Activated T-cell treated with anti-CD3 and anti-CD28 coated beads, Interleukin-2, amount 50 U/mL, for 24 hours (primary cell): Measurements from ENCODE around the gene MNX1.

Source experiments
- DNase-seq: peaks from one replicate; pipeline ENCODE4 v3.0.0-alpha.2; 2020
- H3K27ac Mint-ChIP-seq: 2 replicates; pipeline ENCODE4 v1.8.0; 2020; ENCODE audit warnings: mild to moderate bottlenecking, mixed read lengths
- H3K27me3 Mint-ChIP-seq: 2 replicates; pipeline ENCODE4 v1.8.0; 2020; ENCODE audit warnings: mixed read lengths
- H3K36me3 Mint-ChIP-seq: 2 replicates; pipeline ENCODE4 v1.8.0; 2020; ENCODE audit warnings: low read depth, mixed read lengths
- H3K4me1 Mint-ChIP-seq: 2 replicates; pipeline ENCODE4 v1.8.0; 2020; ENCODE audit warnings: low read depth, mixed read lengths
- H3K4me3 Mint-ChIP-seq: 2 replicates; pipeline ENCODE4 v1.8.0; 2020; ENCODE audit warnings: mild to moderate bottlenecking, moderate library complexity, mixed read lengths
- H3K9me3 Mint-ChIP-seq: 2 replicates; pipeline ENCODE4 v1.8.0; 2020; ENCODE audit warnings: mixed read lengths

The MNX1 gene

DNA sequence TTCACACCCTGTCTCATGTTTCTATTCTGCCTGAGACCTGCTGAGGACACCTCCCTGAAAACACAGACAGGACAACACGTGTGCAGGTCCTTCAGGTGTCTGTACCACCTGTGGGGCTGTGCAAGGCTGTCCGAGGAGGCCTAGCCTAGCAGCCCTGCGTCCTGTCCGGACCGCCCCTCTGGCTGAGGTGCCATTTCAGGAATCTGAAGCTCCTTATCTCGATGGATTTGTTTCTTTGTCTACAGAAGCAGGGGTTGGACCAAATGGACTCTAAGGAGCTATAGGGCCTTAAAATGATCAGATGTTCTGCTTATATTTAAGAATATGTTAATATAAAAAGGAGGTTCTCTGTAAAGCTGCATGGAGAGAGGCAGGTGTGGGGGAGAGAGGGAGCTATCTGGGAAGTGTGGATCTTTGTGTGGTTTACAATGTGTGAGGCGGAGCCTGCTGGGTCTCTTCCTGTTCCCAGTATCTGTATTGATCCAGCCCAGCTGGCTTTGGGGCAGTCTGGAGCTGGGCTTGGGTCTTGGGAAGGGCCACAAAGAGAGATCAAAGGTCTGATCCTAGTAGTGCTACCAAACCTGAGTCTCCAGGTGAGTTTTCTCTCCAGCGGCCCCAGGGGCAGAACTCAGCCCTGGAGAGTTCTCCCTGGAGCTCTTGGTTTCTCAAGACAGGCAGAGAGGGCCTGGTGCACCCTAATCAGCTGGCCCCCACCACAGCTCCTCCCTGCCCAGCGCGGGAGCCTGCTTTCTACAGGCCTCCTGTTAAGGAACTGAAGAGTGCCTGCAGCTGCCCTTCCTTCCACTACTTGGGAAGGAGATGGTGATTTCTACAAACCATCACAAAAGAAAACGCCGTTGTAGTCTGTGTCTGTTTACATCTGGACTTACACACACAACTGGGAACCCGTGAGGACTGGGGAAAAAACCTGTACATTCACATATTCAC, 3.4 kb upstream of the MNX1 start:
- no peaks in the 10 kb centered on the region for H3K36me3 Mint-ChIP-seq
- H3K9me3 Mint-ChIP-seq, result no peaks in the 10 kb centered on the region
- H3K27me3 Mint-ChIP-seq, result peaks cover 83% of the 10 kb centered on the region
- H3K4me1 Mint-ChIP-seq, result peaks cover 35% of the 10 kb centered on the region
- no peak overlapping the region for H3K4me3 Mint-ChIP-seq
- H3K27ac Mint-ChIP-seq, result no peak overlapping the region
- DNase-seq, result no peak

DNA sequence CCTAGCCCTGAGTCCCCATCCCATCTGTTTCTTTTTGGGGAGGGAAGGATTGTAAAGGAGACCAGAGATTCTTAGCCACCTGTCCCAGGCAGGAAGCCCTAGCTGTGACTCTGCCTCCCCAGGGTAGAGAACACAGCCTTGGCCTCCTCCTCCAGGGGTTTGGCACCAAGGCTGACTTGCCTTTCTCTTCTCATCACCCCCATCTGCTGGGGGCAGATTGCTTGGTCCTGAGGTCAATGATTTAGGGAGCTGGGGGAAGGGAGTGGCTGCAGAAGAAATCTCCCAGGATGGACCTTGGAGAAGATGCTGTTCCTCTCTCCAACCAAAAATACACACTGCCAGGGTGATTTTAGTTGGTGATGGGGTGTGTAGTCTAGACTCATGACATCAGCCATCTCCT, 2.6 kb upstream of the MNX1 start:
- no peak overlapping the region for H3K4me3 Mint-ChIP-seq
- peaks cover 85% of the 10 kb centered on the region for H3K27me3 Mint-ChIP-seq
- H3K27ac Mint-ChIP-seq, result no peak overlapping the region
- peaks cover 30% of the 10 kb centered on the region for H3K4me1 Mint-ChIP-seq
- H3K36me3 Mint-ChIP-seq, result no peaks in the 10 kb centered on the region
- DNase-seq, result no peak
- H3K9me3 Mint-ChIP-seq, result no peaks in the 10 kb centered on the region

DNA sequence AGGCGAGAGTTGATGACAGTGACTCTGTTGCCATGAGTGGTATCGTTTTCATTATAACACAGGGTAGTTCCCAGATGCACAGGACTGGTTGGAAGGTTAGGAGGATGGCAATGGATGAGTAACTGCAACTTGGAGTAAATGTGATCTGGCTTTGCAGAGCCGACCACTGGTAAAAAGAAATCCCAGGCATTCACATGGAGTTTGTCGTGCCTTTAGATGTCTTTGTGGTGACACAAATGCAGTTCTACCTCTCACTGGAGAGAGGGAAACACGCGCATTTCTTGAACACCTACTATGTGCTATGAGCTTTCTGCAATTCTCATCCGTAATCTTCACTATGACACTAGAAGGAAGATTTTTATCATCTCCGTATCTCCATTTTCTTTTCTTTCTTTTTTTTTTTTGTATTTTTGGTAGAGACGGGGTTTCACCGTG, 1.7 kb upstream of the MNX1 start:
- H3K27ac Mint-ChIP-seq, result no peak overlapping the region
- H3K4me3 Mint-ChIP-seq, result no peak overlapping the region
- peaks cover 30% of the 10 kb centered on the region for H3K4me1 Mint-ChIP-seq
- H3K27me3 Mint-ChIP-seq, result peaks cover 87% of the 10 kb centered on the region
- no peaks in the 10 kb centered on the region for H3K9me3 Mint-ChIP-seq
- no peaks in the 10 kb centered on the region for H3K36me3 Mint-ChIP-seq
- DNase-seq, result no peak

DNA sequence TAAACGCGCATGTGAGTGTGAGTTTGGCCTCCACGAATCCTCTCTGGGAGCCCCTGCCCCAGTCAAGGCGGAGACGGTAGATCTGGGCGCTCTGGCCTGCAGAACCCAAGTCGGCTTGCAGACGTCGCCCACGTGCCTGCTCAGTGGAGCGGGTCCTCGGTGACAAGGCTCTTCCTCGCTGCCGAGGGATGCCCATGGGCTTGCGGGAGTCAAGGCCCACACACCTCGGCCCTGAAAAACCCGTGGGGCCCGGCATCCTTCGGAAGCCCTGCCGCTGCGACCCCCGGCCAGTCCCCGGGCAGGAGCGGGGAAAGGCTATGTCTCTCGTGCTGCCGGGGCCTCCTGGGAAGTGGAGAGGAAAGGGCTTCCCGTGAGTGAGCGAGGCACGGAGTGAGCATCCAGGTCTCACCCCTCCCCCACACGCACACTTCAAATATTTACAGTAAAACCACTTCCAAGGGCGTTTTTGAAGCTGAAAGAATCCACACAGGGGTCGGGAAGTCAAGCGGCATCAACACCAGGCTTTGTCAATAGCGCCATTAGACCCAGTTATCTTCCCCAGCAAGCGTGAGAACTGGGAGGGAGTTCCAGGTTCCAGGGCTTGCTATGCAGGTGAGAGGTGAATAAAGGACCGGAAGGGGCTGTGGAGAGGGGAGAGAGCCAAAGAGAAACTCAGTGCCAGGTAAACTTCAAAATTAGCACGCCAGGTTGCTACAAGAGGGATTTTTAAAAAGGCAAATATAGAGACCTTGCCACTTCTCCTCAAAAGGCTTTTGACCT, 1.1 kb upstream of the MNX1 start:
- Mint-ChIP-seq H3K9me3 (no peaks in the 10 kb centered on the region), H3K27me3 (peaks cover 87% of the 10 kb centered on the region), H3K4me3 (peak overlapping the region; percentile 53), H3K27ac (no peak overlapping the region), H3K36me3 (no peaks in the 10 kb centered on the region), H3K4me1 (peaks cover 26% of the 10 kb centered on the region)
- DNase-seq, result peak; percentile 39

DNA sequence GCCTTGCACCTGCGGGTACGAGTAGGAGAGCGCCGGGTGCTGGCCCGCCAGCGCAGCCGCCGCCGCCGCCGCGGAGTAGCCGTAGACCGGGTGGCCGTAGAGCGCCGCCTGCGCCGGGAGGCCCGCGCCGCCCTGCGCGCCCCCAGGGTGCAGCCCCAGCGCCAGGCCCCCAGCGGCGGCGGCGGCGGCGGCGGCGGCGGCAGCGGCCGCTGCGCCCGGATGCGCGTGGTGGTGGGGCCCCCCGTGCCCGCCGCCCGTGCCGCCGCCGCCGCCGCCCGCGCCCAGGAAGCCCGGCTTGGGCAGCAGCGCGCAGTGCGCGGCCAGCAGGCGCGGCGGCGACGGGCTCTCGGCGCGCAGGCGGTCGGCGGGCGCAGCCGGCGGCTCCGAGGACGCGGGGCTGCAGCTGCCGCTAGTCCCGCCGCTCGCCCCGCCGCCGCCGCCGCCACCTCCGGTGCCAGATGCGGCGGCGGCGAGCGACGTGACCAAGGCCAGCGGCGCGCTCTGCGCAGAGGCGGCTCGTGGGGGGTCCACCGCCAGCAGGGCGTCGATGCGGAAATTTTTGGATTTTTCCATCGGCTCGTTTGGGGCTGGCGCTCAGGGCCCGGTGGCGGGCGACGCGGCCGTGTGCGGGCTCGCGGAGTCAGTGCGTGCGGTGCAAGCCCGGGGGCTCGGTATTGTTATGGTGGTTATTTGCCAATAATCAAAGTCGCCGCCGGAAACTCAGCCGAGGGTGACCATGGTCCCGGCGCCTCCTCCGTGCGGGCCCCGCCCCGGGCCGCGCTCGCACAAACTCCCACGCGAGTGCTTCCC, 480 bp downstream of the MNX1 start:
- peaks cover 86% of the 10 kb centered on the region for H3K27me3 Mint-ChIP-seq
- peaks cover 23% of the 10 kb centered on the region for H3K4me1 Mint-ChIP-seq
- no peaks in the 10 kb centered on the region for H3K36me3 Mint-ChIP-seq
- peak overlapping the region; percentile 43 for H3K4me3 Mint-ChIP-seq
- peak; percentile 32 for DNase-seq
- H3K27ac Mint-ChIP-seq, result no peak overlapping the region
- H3K9me3 Mint-ChIP-seq, result no peaks in the 10 kb centered on the region

DNA sequence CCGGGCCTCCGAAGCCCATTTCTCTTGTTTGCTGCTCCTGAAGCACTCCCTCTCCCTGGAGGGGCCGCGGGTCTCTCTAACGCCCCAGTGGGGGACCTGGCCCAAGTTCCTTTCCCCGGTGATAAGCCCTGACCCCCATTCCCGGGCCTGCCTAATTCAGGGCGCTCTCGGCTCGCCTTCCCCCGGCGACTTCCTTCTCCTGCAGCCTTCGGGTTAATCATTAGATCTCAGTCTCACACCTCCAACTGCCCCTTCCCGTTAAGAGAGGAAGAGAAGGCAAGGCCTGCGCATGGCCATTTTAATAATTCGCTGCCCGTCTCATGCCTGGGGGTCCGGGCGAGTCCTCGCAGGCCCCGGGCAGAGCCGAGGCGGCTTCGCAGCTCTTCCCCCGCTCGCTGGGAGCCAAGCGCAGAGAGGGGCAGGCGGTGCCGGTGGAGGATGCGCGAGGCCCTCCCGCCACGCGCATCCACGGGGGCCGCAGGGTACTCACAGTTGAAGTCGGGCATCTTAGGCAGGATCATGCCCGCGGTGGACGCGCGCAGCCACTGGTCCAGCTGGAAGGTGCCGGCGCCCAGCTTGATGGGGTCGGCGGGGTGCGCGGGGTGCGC, 1.2 kb downstream of the MNX1 start:
- no peaks in the 10 kb centered on the region for H3K36me3 Mint-ChIP-seq
- peak overlapping the region; percentile 43 for H3K4me3 Mint-ChIP-seq
- no peak for DNase-seq
- peaks cover 30% of the 10 kb centered on the region for H3K4me1 Mint-ChIP-seq
- H3K27ac Mint-ChIP-seq, result peak overlapping the region; percentile 22
- no peaks in the 10 kb centered on the region for H3K9me3 Mint-ChIP-seq
- peaks cover 86% of the 10 kb centered on the region for H3K27me3 Mint-ChIP-seq

DNA sequence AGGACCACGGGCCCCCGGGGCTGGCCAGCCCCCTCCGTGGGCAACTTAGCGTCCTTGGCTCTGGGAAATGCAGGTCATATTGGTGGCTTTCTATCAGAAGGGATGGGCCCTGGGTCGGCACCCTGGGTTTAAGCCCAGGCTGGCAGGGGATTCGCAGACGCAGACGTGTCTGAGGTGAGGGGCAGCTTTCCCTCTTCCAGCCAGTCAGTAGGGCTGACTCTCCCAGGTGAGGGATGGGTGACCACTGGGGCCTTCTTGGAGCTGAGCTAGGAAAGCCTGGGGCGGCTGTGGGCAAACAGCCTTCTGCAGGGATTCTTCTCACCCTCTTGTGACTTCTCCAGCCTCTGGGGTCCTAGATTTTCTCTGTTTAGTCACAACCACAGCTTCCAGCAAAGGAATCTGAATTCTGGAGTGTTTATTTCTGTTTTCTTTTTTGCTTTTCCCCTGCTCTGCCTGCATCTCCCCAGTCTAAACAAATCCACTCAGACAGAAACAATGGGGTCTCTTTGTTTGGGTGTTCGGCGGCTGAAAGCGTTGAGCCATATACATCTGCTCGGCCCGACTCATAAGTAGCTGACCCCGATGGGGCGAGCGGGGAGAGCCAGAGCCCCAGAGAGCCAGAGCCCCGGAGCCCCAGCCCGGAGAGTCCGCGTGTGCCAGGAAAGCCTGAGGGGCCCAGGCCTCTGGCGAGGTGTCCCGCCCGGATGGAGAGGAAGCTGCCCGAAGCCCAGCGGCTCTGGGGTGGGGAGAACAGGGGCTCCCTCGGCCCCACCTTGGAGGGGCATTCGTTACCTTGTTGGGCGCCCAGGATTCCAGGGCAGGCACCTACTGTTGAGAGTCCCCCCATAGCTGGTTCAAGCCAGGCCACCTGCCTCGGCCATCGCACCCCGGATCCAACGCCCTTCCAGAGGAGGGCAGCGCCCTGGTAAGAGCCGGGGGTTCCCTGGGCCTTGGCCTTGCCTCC, 2.0 kb downstream of the MNX1 start:
- H3K9me3 Mint-ChIP-seq, result no peaks in the 10 kb centered on the region
- no peaks in the 10 kb centered on the region for H3K36me3 Mint-ChIP-seq
- peak overlapping the region; percentile 43 for H3K4me3 Mint-ChIP-seq
- peaks cover 34% of the 10 kb centered on the region for H3K4me1 Mint-ChIP-seq
- peaks cover 86% of the 10 kb centered on the region for H3K27me3 Mint-ChIP-seq
- no peak overlapping the region for H3K27ac Mint-ChIP-seq
- no peak for DNase-seq

DNA sequence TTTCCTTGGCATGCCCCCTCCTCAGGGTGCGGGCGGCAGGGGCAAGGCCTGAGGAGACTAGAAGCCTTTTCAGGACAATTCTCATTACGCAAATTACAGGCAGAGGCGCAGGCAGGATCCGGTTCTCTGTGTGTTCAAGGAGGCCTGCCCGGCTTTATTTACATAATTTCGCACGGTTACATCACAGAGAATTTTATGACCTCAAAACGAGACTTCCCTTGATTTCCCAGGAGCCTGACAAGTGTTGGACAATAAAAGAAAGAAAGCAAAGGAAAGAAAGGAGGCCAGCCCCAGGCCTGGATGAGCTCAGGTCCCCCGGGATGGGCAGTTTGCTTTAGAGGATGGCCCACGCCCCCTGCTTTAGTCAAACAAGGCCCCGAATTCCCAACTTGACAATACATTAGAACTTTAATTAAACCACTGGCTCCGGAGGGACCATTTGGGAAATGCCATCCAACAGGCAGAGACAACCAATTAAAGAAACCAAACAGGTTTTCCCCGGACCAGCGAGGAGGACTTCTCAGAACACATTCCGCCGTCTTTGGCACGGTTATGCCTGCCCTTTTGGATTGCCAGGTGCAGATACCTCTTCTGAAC, 2.9 kb downstream of the MNX1 start:
- Mint-ChIP-seq H3K4me3 (no peak overlapping the region), H3K27me3 (peaks cover 84% of the 10 kb centered on the region)
- DNase-seq, result no peak

DNA sequence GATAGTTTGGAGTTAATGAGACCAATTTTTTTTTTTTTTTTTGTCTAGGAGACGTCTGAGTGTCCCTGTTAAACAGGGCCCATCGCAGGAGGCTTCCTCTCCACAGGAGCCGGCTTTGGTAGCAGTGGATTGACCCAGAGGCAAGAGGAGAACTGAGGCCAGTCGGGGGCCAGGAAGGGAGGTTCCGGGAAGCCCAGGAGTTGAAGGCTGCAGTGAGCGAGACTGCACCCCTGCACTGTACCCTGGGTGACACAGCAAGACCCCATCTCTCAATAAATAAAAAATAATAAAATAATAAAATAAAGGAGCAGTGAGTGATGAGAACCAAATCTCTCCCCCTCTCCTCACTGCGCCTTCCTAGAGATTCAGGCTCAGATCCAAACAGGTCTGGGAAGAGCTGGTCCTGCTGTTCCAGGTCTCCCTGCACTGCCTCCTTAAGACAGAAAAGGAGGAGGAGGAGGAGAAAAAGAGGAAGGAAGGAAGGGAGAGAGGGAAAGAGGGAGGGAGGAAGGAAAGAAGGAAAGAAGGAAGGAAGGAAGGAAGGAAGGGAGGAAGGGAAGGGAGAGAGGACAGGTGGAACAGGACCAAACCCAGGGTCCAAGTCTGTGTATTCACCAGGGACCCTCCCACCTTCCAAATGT, 3.5 kb downstream of the MNX1 start:
- DNase-seq, result no peak
- Mint-ChIP-seq H3K27ac (no peak overlapping the region), H3K27me3 (peaks cover 84% of the 10 kb centered on the region), H3K9me3 (no peaks in the 10 kb centered on the region), H3K36me3 (no peaks in the 10 kb centered on the region), H3K4me1 (peaks cover 36% of the 10 kb centered on the region), H3K4me3 (no peak overlapping the region)

More for the DNA sequence above, 2.9 kb downstream of the MNX1 start:
- Mint-ChIP-seq H3K9me3 (no peaks in the 10 kb centered on the region), H3K36me3 (no peaks in the 10 kb centered on the region), H3K27ac (no peak overlapping the region), H3K4me1 (peaks cover 34% of the 10 kb centered on the region)

DNA sequence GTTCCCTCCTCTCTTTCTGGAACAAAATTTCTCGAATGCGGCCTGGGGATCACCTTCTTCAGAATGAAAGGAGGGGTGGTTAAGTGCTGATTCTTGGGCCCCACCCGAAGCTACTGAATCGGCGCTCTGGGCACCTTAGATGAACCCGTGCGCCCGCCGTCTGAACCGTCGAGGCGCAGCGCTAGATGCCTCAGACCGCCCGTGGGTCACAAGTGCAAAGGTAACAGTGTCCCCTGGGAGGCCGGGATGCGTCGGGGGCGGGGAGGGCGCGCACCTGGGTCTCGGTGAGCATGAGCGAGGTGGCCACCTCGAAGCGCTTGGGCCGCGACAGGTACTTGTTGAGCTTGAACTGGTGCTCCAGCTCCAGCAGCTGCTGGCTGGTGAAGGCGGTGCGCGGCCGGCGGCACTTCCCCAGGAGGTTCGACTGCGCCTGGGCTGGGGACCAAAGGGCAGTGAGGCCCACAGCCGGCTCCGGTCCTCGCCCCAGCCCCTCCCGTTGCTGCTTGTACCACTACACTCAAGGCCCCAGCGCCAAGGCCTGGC, 4.2 kb downstream of the MNX1 start:
- Mint-ChIP-seq H3K27me3 (peaks cover 84% of the 10 kb centered on the region), H3K9me3 (no peaks in the 10 kb centered on the region), H3K4me1 (peaks cover 31% of the 10 kb centered on the region), H3K27ac (no peak overlapping the region), H3K4me3 (no peak overlapping the region), H3K36me3 (no peaks in the 10 kb centered on the region)
- no peak for DNase-seq

DNA sequence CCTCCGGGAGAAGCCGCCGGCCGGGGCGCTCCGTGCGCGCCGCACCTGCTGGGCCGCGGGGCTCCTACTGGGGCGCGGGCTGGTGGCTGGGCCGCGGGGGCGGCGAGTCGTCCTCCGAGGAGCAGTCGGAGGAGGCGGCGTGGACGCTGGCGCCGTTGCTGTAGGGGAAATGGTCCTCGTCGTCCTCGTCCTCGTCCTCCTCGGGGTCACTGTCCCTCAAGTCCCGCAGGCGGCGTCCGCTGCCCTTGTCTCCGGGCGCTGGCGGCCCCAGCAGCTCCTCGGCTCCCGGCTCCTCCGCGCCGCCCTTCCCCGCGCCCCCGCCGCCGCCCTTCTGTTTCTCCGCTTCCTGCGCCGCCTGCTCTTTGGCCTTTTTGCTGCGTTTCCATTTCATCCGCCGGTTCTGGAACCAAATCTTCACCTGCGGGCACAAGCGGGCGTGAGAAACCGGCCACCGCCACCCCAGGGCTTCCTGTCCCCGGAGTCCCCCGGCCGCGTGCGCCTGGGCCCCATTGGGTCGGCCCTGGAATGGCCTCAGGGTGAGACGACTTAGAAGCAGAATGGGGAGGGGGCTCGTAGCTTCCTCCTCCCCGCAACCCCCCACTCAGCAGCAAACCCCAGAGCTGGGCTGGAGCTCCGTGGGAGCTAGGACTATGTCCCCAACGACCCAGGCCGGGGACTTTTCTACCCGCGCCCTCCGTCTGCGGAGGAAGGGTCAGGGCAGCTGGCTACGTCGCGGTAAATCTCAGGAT, 4.8 kb downstream of the MNX1 start:
- no peak overlapping the region for H3K4me3 Mint-ChIP-seq
- H3K4me1 Mint-ChIP-seq, result peaks cover 33% of the 10 kb centered on the region
- H3K27me3 Mint-ChIP-seq, result peaks cover 86% of the 10 kb centered on the region
- H3K9me3 Mint-ChIP-seq, result no peaks in the 10 kb centered on the region
- DNase-seq, result no peak
- no peaks in the 10 kb centered on the region for H3K36me3 Mint-ChIP-seq
- no peak overlapping the region for H3K27ac Mint-ChIP-seq
